HepG2 (cell line): ENCODE data around the gene ARL11. TPM values are rescaled to one million over a fixed set of nuclear protein-coding genes. Genes with fewer than 3 reads are reported as not detected.

Experiments
- BCL3 ChIP-seq: sonication (generic); formaldehyde crosslinking; IDR thresholded peaks from 2 replicates; pipeline ENCODE4 v1.5.1; 2020; ENCODE audit warnings: mild to moderate bottlenecking, missing genetic modification reagents, moderate library complexity
- BORCS8-MEF2B ChIP-seq: sonication (generic); formaldehyde crosslinking; IDR thresholded peaks from 2 replicates; pipeline ENCODE4 v1.8.0; 2022; ENCODE audit warnings: mild to moderate bottlenecking, missing genetic modification reagents
- PAXIP1 ChIP-seq: sonication (generic); formaldehyde crosslinking; conservative IDR thresholded peaks from 2 replicates; pipeline ENCODE4 v1.4.0; 2020; ENCODE audit warnings: mild to moderate bottlenecking, missing genetic modification reagents, moderate library complexity
- RXRA ChIP-seq: sonication (generic); formaldehyde crosslinking; IDR thresholded peaks from 2 replicates; pipeline ENCODE4 v1.5.1; 2020; ENCODE audit warnings: missing genetic modification reagents
- SALL1 ChIP-seq: sonication (generic); formaldehyde crosslinking; IDR thresholded peaks from 2 replicates; pipeline ENCODE4 v1.8.0; 2022; ENCODE audit warnings: mild to moderate bottlenecking, missing genetic modification reagents
- YY1 ChIP-seq: IDR thresholded peaks from 2 replicates; pipeline ENCODE4 v1.6.1; 2011; ENCODE audit warnings: low read length, low read depth, moderate library complexity, mild to moderate bottlenecking; ENCODE audit not compliant: insufficient read depth, insufficient replicate concordance
- ZNF557 ChIP-seq: sonication (generic); formaldehyde crosslinking; IDR thresholded peaks from 2 replicates; pipeline ENCODE4 v1.4.0; 2020; ENCODE audit warnings: missing genetic modification reagents
- ZNF614 ChIP-seq: IDR thresholded peaks from 2 replicates; pipeline ENCODE4 v1.6.1; 2018; ENCODE audit warnings: missing biosample characterization, missing genetic modification reagents, inconsistent platforms, borderline replicate concordance
- ZNF710 ChIP-seq: sonication (generic); formaldehyde crosslinking; IDR thresholded peaks from 2 replicates; pipeline ENCODE4 v1.5.0; 2020; ENCODE audit warnings: mild to moderate bottlenecking, missing genetic modification reagents, borderline replicate concordance
- ZNF781 ChIP-seq: sonication (generic); formaldehyde crosslinking; IDR thresholded peaks from 2 replicates; pipeline ENCODE4 v1.5.1; 2020; ENCODE audit warnings: borderline replicate concordance, mild to moderate bottlenecking, missing genetic modification reagents; ENCODE audit errors: not compliant biosample characterization
- ZSCAN20 ChIP-seq: sonication (generic); formaldehyde crosslinking; IDR thresholded peaks from 2 replicates; pipeline ENCODE4 v1.4.0; 2020; ENCODE audit warnings: missing genetic modification reagents, mild to moderate bottlenecking, borderline replicate concordance
- polyA plus RNA-seq, 8 experiments: library from polyadenylated mRNA; depleted of rRNA in 3 of 8; stranded (reverse) in 7 of 8; unstranded in 1 of 8; fragments of >200 nt; fragmentation: Illumina TruSeq in 4 of 8; extraction: Trizol in 4 of 8; gene quantifications; 2 replicates each; pipeline versions ENCODE4 v1.2.1 to v1.2.3, GENCODE V29; 2011 to 2016; ENCODE audit warnings: low read depth in 4 of 8, missing spikeins in 1 of 8, mixed read lengths in 1 of 8; ENCODE audit not compliant: insufficient read depth in 1 of 8
- total RNA-seq, 5 experiments: library from RNA; depleted of rRNA; stranded (reverse); fragments of >200 nt; fragmentation: Illumina TruSeq; extraction: Trizol; gene quantifications; 2 replicates each; pipeline ENCODE4 v1.2.3, GENCODE V29; 2016; ENCODE audit warnings: low read depth in 1 of 5
- TF ChIP-seq, protein P1 (sequence below): IDR thresholded peaks from 2 replicates; pipeline ENCODE4 v1.6.1; 2016; ENCODE audit warnings: low read depth, missing genetic modification reagents, missing compliant biosample characterization
- TF ChIP-seq, protein P2 (sequence below): sonication (generic); formaldehyde crosslinking; IDR thresholded peaks from 2 replicates; pipeline ENCODE4 v1.4.0; 2020; ENCODE audit warnings: low read depth, mild to moderate bottlenecking, missing genetic modification reagents

The ARL11 gene
- total and polyA plus RNA-seq, 2 of the 13 experiments (the other 11 are each of a cell fraction or from before 2014, with no cell fraction given) = 0.04 to 0.22 TPM

GRCh38 chr13:49585220-49586157 is 42.8 kb upstream of the ARL11 start, which contains the start of gene RCBTB1 (continued):
- TF ChIP-seq ZSCAN20 (CRISPR knock-in tag) (peak; percentile 67; the same call in 1 of the 2 replicates), RXRA (CRISPR knock-in tag) (peak; percentile 58; the same call in 1 of the 2 replicates), SALL1 (peak; percentile 61), ZNF557 (CRISPR knock-in tag) (no peak), BCL3 (CRISPR knock-in tag) (peak; percentile 53; the same call in 1 of the 2 replicates), BORCS8-MEF2B (peak; percentile 18; the same call in 1 of the 2 replicates), ZNF710 (peak; percentile 46; the same call in 1 of the 2 replicates), YY1 (peak; percentile 55), ZNF614 (CRISPR knock-in tag) (no peak), PAXIP1 (CRISPR knock-in tag) (0 out of 2 replicates have a peak, but pooled peaks have one; percentile 18), ZNF781 (CRISPR knock-in tag) (peak; percentile 23)
- TF ChIP-seq, protein P1, sequence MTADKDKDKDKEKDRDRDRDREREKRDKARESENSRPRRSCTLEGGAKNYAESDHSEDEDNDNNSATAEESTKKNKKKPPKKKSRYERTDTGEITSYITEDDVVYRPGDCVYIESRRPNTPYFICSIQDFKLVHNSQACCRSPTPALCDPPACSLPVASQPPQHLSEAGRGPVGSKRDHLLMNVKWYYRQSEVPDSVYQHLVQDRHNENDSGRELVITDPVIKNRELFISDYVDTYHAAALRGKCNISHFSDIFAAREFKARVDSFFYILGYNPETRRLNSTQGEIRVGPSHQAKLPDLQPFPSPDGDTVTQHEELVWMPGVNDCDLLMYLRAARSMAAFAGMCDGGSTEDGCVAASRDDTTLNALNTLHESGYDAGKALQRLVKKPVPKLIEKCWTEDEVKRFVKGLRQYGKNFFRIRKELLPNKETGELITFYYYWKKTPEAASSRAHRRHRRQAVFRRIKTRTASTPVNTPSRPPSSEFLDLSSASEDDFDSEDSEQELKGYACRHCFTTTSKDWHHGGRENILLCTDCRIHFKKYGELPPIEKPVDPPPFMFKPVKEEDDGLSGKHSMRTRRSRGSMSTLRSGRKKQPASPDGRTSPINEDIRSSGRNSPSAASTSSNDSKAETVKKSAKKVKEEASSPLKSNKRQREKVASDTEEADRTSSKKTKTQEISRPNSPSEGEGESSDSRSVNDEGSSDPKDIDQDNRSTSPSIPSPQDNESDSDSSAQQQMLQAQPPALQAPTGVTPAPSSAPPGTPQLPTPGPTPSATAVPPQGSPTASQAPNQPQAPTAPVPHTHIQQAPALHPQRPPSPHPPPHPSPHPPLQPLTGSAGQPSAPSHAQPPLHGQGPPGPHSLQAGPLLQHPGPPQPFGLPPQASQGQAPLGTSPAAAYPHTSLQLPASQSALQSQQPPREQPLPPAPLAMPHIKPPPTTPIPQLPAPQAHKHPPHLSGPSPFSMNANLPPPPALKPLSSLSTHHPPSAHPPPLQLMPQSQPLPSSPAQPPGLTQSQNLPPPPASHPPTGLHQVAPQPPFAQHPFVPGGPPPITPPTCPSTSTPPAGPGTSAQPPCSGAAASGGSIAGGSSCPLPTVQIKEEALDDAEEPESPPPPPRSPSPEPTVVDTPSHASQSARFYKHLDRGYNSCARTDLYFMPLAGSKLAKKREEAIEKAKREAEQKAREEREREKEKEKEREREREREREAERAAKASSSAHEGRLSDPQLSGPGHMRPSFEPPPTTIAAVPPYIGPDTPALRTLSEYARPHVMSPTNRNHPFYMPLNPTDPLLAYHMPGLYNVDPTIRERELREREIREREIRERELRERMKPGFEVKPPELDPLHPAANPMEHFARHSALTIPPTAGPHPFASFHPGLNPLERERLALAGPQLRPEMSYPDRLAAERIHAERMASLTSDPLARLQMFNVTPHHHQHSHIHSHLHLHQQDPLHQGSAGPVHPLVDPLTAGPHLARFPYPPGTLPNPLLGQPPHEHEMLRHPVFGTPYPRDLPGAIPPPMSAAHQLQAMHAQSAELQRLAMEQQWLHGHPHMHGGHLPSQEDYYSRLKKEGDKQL (CRISPR knock-in tag) = no peak
- TF ChIP-seq, protein P2, sequence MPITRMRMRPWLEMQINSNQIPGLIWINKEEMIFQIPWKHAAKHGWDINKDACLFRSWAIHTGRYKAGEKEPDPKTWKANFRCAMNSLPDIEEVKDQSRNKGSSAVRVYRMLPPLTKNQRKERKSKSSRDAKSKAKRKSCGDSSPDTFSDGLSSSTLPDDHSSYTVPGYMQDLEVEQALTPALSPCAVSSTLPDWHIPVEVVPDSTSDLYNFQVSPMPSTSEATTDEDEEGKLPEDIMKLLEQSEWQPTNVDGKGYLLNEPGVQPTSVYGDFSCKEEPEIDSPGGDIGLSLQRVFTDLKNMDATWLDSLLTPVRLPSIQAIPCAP = no peak
